Measurements from ENCODE around the gene RIC1.

DNA sequence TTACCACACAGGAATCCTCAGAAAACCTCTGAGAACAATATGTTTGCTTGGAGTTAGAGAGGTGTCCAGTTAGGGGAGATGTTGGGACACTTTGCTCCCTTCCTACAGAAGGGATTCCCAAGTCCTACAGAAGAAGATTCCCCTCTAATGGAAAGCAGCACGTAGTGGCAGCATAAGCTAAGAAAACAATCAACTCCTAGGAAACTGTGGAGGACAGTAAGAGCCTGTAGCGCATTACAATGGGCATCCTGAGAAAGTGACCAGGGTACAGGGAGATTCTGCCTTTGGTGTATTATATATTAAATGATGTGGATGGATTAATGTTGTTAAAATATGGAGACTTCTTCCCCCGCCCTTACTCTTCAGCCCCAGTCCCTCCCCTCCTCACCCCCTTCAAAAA lies 13.9 kb upstream of the RIC1 start:
- no peak for TF ChIP-seq RFX5 (IDR thresholded peaks at IDR 0.05; ENCODE audit: low read depth, low read length)
- TF ChIP-seq CTCF (conservative IDR thresholded peaks at IDR 0.05; ENCODE audit: low read depth, low read length) = no peak
- no peak for TF ChIP-seq RAD21 (IDR thresholded peaks at IDR 0.05; ENCODE audit: low read length)
- TF ChIP-seq POLR2A (IDR thresholded peaks at IDR 0.05; ENCODE audit: low read depth, low read length) = no peak
- no peak for TF ChIP-seq CHD1 (IDR thresholded peaks at IDR 0.05; ENCODE audit: low read depth, low read length)
- no peak for TF ChIP-seq FOS (IDR thresholded peaks at IDR 0.05; ENCODE audit: low read depth, low read length)
- no peak for TF ChIP-seq BHLHE40 (IDR thresholded peaks at IDR 0.05; ENCODE audit: low read depth, low read length)
- TF ChIP-seq, protein P1, sequence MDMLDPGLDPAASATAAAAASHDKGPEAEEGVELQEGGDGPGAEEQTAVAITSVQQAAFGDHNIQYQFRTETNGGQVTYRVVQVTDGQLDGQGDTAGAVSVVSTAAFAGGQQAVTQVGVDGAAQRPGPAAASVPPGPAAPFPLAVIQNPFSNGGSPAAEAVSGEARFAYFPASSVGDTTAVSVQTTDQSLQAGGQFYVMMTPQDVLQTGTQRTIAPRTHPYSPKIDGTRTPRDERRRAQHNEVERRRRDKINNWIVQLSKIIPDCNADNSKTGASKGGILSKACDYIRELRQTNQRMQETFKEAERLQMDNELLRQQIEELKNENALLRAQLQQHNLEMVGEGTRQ (IDR thresholded peaks at IDR 0.05; ENCODE audit: low read depth, low read length) = no peak
- no peak for TF ChIP-seq SMC3 (IDR thresholded peaks at IDR 0.05; ENCODE audit: low read depth, low read length)
- TF ChIP-seq MAZ (IDR thresholded peaks at IDR 0.05; ENCODE audit: borderline replicate concordance, low read depth, low read length) = no peak
- no peak for TF ChIP-seq MXI1 (IDR thresholded peaks at IDR 0.05; ENCODE audit: borderline replicate concordance, low read depth, low read length)
- TF ChIP-seq CEBPB (IDR thresholded peaks at IDR 0.05; ENCODE audit: low read depth, low read length) = no peak
- TF ChIP-seq RCOR1 (IDR thresholded peaks at IDR 0.05; ENCODE audit: insufficient replicate concordance, low read length) = no peak
